ENCODE results near the gene IQGAP2.
"Not testable (repeated sequence)": the region's sequence is repeated elsewhere in the genome, so short reads cannot be mapped to it uniquely, and the experiment has no call there.

The IQGAP2 gene

GRCh38 chr5:76565009-76565408 is 161.9 kb downstream of the IQGAP2 start:
- no peak for DNase-seq (ENCODE audit: low read depth in 3 of 3)

- DNase-seq (ENCODE audit: low read depth in 3 of 3), result no peak
Observed at GRCh38 chr5:76570153-76570552, 167.1 kb downstream of the IQGAP2 start.

DNA sequence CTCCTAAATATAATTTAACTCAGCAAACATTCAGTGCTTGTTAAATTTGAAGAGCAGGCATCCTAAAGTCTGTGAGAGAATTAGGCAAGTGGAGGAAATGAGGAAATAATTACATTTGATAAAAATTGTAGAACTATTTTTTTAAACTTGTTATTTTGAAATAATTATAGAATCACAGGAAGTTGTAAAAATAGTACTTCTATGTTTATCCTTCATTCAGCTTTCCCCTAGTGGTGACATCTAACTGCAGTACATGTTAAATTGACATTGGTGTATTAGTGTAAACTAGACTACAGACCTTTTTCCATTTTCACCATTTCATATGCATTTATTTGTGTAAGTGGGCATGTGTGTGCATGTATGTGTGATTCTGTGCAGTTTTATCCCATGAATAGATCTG is 168.5 kb downstream of the IQGAP2 start:
- DNase-seq (ENCODE audit: low read depth in 3 of 3), result no peak

- no peak for DNase-seq (ENCODE audit: low read depth in 3 of 3)
Observed at GRCh38 chr5:76576450-76576849, 173.4 kb downstream of the IQGAP2 start.

GRCh38 chr5:76576996-76577395 is 173.9 kb downstream of the IQGAP2 start:
- no peak for DNase-seq (ENCODE audit: low read depth in 3 of 3)

DNA sequence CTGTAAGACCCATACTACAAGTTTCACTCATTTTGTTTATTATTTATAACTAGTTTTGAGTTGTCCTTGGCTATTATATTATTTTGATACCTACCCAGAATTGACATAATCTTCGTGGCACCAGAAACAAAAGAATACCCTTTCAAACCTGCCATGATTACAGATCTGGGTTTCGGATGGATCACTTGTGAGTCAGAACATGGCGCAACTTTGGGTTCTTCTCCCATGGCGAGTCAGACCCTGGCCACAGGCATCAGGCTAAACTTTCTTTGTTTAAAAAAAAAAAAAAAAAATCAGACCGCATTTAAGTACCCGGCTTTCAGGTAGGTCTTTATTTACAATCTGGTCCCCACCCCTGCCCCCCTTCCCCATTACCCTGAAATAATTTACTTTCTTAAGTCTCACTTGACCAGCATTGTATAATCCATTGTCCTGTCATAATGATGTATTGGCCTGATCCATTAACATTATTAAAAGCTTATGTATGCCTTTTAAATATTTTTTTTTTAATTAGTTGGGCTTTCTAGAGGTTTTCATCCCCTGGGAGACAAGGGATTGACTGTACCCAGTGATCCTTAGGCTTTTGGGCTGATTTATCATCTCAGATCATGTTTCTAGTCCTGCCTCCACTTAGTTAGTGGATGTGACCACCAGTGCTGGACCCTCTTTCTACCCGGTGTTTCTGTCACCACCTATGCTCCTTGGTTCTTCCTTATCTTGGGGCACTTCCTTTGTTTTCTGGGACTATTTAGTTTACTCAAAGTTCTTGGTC is 176.3 kb downstream of the IQGAP2 start:
- no peak for DNase-seq (ENCODE audit: low read depth in 3 of 3)

GRCh38 chr5:76580981-76581380 is 177.9 kb downstream of the IQGAP2 start:
- DNase-seq (ENCODE audit: low read depth in 3 of 3), result no peak

DNA sequence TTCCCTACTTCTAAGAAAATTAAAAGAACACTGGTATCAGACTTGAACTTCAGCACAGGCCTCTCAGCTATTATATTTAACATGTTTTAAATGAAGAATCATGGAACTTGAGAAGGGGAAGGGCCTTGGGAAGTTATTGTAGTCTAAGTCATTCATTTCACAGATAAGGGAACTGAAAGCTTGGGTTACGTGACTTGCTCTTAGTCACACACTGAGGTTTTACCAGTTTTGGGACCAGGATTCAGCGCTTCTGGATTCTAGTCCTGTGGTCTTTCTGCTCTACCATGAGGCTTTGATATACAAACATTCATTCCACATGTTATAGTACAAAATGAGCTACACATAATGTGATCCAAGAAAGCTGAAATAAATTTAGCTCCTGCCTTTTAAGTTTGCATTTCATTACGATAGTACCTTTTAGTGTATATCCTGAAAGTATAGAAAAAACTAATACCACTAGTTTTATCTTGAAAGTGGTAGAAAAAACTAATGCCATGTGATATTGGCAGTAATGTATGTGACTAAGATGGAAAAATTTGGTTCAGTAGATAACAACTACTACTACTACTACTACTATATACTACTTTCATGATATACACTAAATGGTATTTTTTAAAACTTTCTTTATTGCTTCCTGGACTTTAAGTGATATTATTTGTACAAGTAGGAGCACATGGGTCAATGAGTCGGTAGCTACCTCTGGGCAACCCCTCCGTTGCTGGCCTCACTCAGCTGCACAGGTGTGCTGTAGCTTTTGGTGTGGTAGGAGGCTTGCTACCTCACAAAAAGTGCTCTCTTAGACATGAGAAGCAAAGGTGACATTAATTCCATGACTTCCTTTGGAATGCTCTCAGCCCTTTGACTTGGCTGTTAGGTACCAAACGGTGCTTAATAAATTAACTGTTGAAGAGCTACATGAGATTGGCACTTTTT is 179.4 kb downstream of the IQGAP2 start:
- no peak for DNase-seq (ENCODE audit: low read depth in 3 of 3)

DNA sequence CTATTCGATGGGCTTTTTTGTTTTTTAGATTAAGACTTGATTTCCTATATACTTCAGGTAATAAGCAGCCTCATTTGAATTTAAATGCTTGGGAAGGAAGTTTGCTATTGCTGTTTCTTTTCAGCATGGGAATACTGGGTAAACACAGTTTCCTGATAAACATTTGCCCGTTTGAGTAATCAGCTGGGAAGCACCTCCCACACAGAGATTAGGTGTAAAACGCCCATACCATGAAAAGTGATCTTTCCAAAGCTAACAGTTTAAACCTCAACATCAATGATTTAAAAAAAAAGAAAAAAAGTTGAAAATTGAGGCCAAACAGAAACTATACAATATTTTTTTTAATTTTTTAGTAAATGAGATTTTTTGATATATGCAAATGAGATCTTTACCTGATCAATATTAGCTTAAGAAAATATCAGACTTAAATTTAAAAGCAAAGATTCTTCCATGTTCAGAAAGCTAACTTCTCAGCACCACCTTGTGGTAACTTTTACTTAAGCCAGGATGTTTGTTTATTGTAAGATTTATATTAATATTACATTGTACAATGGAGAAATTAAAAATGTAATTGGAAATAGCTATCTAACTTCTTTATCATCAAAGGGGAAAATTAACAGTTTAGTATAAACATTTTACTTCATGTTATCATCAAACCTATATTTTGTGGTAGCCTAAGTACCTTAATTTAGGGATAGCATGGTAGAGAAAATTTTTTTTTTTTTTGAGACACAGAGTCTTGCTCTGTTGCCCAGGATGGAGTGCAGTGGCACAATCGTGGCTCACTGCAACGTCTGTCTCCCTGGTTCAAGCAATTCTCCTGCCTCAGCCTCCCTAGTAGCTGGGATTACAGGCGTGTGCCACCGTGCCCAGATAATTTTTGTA is 180.3 kb downstream of the IQGAP2 start:
- DNase-seq (ENCODE audit: low read depth in 3 of 3), result no peak

GRCh38 chr5:76585783-76586217 is 182.7 kb downstream of the IQGAP2 start:
- DNase-seq (ENCODE audit: low read depth in 3 of 3), result no peak

DNA sequence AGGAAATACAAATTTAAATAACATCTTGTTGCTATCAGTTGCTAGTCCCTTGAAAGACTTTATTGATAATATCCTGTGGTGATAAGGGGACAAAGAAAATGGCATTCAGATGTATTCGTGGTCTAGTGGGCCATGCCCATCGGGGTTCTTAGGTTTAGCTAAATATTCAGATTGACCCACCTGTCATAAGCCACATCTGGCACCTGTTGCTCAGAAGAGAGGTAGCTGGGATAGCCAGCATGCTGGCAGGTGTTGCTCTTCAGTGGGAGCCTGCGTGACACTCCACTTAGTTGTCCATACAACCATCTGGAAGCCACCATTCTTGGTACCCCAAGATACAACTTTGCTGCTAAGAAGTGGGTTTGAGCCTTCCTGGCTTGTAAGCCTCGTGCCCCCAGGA is 183.4 kb downstream of the IQGAP2 start:
- no peak for DNase-seq (ENCODE audit: low read depth in 3 of 3)

GRCh38 chr5:76590027-76590426 is 186.9 kb downstream of the IQGAP2 start:
- no peak for DNase-seq (ENCODE audit: low read depth in 3 of 3)

DNA sequence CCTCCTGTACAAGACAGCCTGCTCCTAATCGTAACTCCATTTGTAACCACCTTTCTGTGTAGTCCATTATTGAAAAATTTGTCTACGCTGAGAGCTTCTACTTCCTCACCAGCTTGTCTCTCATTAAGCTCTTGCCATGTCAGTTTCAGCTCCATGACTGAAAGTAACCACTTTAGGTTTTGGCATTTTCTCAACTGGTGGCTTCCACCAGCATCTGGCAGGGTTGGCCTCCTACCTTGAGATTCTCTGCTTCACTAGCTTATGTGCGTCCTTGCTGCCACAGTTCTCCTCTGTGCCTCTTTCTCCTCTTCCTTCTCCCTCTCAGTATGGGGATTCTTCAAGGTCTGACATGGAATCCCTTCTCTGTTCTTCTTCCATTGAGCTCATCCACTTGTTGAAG is 188.3 kb downstream of the IQGAP2 start:
- no peak for DNase-seq (ENCODE audit: low read depth in 3 of 3)

DNA sequence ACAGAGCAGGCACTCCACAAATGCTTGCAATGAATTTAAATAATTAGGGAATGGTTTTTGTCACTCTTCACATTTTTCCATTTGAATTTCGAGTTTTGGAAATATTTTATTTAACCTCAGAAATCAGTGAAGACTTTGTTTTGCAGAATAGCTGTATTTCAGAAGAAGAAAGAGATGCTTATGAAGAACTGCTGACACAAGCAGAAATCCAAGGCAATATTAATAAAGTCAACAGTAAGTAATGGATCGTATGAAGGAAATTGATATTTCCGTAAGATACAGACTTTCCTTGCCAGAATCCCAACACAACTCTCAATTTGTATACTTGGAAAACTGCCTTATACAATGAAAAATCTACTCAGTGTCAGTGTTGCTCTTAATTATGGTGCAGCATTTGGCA is 189.6 kb downstream of the IQGAP2 start:
- DNase-seq (ENCODE audit: low read depth in 3 of 3), result no peak

GRCh38 chr5:76594107-76594506 is 191.0 kb downstream of the IQGAP2 start:
- no peak for DNase-seq (ENCODE audit: low read depth in 3 of 3)

- no peak for DNase-seq (ENCODE audit: low read depth in 3 of 3)
Observed at GRCh38 chr5:76595755-76596481, 192.8 kb downstream of the IQGAP2 start.

GRCh38 chr5:76598531-76598930 is 195.4 kb downstream of the IQGAP2 start:
- no peak for DNase-seq (ENCODE audit: low read depth in 3 of 3)

GRCh38 chr5:76600716-76601115 is 197.6 kb downstream of the IQGAP2 start:
- no peak for DNase-seq (ENCODE audit: low read depth in 3 of 3)

DNA sequence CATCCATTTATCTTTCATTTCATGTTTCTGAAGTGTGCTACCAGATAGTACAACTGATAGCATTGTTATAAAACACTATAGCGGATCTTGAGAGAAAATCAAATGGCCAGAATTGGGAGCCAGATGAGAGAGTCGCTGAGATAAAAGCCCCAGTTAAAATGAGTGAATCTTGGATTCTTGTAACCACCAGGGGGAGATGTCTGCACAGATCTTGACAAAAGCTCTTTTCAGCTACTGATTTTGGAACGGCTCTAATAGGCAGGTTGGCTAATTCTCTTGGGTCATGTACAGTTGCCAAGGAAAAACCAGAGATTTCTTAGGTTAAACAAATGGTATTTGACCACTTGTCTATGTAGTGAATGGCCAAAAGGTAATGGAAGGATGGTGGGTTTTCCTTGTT is 198.4 kb downstream of the IQGAP2 start:
- DNase-seq (ENCODE audit: low read depth in 3 of 3), result no peak

- DNase-seq (ENCODE audit: low read depth in 3 of 3), result no peak
Observed at GRCh38 chr5:76602094-76602726, 199.1 kb downstream of the IQGAP2 start.

GRCh38 chr5:76603991-76604390 is 200.9 kb downstream of the IQGAP2 start:
- DNase-seq (ENCODE audit: low read depth in 3 of 3), result not testable (repeated sequence)

Measured in stimulated activated CD4-positive, alpha-beta T cell treated with anti-CD3 and anti-CD28 coated beads, TNF-alpha, amount 100 ng/mL, for 4 hours (primary cell).